NCI-H748 (cell line): ENCODE results near the gene PLA2G2A.
"Not testable (repeated sequence)": the region's sequence is repeated elsewhere in the genome, so short reads cannot be mapped to it uniquely, and the experiment has no call there.

ENCODE experiments used
- DNase-seq: peaks from one replicate; lab custom pipeline; 2025; ENCODE audit not compliant: unreplicated experiment; lab: John Stamatoyannopoulos, UW

Gene PLA2G2A

DNA sequence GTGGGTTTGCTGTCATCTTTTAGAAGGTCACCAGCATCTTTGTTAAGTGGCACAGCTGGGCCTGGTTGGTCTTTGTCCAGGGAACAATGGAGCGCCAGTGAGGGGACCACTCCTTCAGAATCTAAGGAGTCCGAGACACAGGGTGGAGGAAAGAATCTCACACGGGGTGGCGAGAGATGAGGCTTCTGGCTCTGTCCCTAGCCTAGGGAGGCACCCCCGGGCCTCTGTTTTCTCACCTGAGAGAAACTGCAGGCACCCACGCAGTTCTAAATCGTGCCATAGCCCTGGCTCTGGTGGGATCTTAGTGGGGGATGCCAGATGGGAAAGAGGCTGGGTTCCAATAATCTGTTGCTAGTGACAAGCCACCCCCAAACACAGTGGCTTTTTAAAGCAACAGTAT lies 45.1 kb downstream of the PLA2G2A start:
- no peak for DNase-seq

DNA sequence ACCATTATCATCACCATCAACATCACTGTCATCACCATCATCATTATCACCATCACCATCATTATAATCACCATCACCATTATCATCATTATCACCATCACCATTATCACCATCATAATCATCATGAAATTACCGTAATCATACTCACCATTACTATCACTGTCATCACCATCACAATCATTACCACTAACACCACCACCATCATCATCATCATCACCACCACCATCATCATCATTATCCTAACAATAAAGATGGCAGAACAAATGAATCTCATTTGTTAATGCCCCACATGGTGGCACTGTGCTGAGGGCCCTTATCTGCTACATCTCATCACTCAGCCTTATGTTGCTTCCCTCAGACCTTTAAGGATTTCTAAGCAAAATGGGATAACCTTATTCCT lies 46.6 kb downstream of the PLA2G2A start:
- DNase-seq = no peak

DNA sequence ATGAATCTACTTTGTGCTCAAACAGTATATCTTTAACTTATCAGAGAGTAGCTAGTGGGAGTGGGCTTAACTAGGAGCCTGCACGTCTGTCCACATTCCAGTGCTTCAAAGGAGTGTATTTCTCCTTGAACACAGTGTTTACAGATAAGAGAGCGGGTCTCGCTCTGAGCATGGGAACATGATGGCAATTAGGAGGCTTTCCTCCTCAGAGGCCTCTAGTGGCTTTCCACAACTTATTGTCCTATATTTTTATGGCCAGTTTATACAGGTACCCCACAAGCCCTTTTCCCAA lies 52.3 kb downstream of the PLA2G2A start:
- not testable (repeated sequence) for DNase-seq

DNA sequence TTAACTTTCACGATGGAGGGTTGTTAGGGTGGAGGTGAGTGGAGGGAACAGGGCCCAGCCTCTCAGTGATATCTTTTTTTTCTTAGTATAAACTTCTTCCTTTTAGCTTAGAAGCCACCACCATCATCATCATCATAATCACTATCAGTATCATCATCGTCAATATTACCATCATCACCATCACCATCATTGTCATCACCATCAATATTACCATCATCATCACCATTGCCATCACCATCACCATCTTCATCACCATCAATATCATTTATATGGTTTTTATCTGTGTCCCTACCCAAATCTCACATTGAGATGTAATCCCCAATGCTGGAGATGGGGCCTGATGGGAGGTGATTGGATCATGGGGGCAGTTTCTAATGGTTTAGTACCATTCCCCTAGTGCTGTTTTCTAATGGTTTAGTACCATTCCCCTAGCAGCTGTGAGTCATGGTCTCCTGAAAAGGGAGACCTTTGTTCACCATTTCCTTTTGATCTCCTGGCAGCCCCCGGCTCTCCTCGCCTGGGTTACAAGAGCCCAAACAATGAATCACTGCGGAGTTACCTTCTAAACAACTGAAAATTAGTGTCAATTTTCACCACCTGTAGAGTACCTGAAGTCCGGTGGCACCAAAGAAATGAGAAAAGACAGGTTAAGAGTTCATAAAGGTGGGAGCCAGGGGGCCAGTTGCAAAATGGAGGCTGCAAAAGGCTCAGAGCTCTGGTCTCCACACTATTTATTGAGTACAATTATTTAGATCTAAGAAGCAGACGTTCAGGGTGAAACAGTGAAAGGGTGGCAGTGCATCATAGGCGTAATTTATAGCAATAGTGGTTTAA lies 52.9 kb downstream of the PLA2G2A start:
- DNase-seq = no peak
